SHP77 treated with DMSO at 0.1 percent for 48 hours (cell line): ENCODE results near the gene BYSL.

Source experiments
- DNase-seq: peaks from one replicate; lab custom pipeline; 2025; lab: John Stamatoyannopoulos, UW

The BYSL gene

DNA sequence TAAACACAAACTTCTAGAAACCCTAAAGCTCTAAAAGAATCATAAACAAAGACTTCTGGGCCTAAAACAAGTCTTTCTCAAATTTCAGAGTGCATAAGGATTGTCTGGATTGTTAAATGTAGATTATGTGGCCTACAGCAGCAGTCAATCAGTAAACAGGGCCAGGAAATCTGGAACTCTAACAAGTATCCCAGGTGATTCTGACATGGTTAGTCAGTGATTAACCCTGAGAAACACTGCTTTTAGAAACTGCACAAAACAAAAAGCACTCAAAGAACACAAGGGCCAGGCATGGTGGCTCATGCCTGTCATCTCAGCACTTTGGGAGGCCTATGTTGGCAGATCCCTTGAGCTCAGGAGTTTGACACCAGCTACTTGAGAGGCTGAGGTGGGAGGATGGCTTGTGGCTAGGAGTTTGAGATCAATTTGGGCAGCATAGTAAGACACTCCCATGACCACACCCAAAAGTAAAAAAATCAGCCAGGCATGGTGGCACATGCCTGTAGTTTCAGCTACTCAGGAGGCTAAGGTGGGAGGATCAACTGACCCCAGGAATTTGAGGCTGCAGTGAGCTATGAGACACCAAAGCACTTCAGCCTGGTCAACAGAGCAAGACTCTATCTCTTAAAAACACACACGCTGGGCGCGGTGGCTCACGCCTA lies 6.3 kb upstream of the BYSL start:
- DNase-seq = no peak

DNA sequence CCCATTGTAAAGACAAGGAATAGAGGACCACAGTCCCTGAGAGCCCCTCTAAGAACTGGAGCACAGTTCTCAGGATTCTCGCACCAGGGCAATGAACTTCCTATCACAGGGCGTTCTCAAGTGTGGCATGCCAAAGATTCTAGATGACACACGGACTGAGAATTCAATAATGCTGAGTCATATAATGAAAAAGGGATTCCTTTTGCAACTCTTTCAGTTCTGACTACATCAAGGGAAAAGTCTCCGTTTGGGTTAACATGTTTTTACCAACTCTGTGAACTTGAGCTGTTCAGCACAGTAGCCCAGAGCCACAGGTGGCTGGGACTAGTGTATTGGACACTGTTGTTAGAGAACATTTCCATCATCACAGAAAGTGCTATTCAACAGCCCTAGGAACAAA lies 3.8 kb upstream of the BYSL start:
- DNase-seq = no peak

DNA sequence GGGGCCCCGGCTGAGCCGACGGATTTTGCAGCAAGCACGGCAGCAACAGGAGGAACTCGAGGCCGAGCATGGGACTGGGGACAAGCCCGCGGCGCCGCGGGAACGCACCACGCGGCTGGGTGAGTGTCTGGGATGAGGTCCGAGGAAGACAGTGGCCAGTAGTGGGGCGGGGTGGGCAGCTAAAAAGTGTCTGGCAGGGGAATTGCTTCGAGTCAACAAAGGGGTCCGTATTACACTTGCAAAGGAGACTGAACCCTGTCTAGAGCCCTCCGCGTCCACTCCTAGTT lies 356 bp downstream of the BYSL start:
- no peak for DNase-seq

DNA sequence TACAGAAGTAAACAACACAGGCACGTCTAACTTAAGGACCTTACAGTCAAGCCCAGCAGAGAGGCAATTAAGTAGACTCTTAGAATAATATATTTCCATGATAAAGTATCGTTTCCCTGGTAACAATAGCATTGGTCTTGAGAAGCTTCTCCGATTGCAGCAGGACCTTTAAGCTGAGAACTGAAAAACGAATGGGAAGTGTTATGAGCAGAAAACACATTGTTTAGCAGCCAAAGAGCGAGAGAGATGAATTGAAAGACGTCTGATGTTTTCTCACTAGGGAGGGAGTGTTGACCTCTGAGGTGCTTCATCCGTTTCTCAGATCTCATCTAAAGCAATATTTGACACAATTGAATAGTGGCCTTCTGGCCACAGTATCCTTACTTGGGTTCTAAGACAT lies 855 bp downstream of the BYSL start:
- DNase-seq = no peak

DNA sequence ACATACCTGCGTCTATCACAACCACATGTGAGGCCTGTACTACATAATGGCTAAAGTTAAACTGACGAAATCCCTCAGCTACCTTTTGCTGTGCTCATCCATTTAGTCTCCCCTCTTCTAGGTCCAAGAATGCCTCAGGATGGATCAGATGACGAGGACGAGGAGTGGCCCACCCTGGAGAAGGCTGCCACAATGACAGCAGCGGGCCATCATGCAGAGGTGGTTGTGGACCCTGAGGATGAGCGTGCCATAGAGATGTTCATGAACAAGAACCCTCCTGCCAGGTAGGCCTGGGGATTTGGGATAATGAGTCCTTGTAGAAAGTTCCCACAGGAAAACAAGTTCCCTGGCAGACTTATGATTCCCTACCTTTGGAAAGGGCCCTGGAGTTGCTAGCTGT lies 6.0 kb downstream of the BYSL start:
- DNase-seq = no peak

DNA sequence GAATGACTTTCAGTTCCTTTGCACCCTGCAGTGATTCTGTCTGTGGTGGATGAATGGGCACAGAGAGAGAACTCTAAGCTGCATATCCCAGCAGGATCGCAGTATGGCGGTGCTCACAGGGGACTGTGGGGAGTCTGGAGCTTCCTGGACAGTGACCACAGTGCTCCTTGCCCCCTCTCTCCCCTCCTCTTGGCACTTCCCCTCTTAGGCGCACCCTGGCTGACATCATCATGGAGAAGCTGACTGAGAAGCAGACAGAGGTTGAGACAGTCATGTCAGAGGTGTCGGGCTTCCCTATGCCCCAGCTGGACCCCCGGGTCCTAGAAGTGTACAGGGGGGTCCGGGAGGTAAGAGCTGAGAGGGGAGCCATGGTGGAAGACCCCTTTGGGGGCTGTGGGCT lies 8.6 kb downstream of the BYSL start:
- no peak for DNase-seq

DNA sequence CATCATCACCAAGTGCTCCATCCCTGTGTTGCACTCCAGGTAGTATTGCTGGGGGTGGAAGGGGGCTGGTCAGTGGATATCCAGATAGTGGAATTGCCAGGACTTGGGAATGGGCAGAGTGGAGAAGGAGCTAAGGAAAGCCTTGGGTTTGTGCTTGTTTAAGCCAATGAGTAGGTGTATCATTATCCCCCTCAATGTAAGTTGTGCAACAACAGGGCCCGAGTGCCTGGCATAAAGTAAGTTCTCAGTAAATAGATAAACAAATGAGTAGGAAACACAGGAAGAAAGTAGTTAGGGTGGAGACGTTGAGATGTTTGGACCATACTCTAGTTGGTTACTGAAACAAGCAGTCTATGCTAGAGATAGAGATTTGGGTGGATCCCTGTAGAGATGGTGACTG lies 10.5 kb downstream of the BYSL start:
- DNase-seq = no peak

DNA sequence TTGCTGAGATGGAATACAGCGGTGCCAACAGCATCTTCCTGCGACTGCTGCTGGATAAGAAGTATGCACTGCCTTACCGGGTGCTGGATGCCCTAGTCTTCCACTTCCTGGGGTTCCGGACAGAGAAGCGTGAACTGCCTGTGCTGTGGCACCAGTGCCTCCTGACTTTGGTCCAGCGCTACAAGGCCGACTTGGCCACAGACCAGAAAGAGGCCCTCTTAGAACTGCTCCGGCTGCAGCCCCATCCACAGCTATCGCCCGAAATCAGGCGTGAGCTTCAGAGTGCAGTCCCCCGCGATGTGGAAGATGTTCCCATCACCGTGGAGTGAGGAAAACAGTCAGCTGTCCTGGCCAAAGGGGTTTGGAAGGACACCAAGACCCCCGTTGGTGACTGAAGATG lies 11.1 kb downstream of the BYSL start:
- DNase-seq = no peak

DNA sequence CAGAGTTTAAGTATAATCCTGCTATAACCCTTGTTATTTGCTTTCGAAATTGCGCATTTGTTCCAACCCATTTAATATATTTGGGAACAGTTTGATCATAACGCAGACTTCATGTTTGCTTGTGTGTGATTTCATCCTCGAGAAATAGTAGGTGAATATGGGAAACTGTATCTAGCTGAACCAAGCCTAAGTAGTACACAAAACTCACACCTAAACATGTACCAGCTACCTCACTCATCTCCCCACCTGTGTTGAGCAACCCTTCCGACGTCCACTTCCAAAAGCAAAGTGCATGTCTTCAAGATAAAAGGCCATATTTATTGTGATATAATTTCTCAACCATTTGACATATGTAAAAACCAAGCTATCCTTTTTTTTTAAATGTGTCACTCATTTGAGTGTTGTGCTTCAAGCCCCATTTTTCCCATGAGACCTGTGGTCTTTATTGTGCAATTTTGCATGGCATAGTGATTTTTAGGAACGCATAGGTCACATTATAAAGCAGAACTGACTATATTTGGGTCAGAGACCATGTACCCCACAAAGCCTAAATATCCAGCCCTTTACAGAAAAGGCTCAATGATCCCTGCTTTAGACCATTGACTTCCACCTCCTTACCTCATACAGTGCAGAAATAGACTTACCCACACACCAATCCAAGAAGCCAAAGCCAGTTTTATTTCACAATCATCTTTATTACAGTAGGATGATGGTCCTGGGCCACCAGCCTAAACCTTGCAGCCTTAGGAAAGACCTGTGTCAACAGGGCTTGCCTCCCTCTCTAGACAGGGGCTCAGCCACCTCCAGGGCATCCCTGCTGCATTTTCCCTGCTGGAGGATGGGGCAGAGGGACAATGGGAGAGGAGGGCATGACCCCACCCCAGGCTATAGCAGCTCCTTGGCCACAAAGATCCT lies 13.2 kb downstream of the BYSL start:
- DNase-seq = no peak

DNA sequence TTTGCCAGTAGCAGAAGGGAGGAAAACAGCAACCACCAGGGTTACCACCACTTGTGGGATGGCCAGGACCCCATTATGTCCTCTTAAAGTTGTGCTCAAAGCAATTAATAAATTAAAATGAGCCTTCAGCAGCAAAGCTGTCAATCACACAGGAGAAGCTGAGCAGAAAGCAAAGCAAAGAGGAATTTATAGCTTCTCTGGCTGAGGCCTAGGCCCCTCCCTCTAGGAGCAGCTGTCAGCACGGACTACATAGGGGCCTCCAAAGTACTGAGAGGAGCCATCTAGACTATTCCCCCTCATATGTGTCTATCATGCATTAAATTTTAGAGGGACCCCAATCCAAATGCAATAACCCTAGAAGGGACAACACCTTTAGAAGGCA lies 13.9 kb downstream of the BYSL start:
- no peak for DNase-seq

DNA sequence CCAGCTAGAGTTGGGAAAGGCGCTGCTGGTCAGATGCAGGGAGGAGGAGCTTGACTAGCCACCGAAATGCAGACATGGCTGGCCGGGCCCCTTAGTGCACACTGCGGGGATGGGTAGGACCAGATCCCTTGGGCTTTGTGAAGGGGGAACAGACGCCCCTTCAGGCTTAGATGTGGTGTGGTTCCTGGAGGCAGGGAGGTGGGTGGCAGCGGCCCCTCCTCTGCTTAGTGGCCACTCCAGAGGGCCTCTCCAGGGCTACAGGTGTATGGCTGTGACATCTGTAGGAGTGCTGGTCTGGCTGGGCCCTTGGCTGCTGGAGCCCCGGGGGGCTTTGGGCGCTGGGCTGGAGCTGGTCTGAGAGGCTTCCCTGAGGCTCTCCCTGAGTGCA lies 14.4 kb downstream of the BYSL start:
- DNase-seq = no peak

DNA sequence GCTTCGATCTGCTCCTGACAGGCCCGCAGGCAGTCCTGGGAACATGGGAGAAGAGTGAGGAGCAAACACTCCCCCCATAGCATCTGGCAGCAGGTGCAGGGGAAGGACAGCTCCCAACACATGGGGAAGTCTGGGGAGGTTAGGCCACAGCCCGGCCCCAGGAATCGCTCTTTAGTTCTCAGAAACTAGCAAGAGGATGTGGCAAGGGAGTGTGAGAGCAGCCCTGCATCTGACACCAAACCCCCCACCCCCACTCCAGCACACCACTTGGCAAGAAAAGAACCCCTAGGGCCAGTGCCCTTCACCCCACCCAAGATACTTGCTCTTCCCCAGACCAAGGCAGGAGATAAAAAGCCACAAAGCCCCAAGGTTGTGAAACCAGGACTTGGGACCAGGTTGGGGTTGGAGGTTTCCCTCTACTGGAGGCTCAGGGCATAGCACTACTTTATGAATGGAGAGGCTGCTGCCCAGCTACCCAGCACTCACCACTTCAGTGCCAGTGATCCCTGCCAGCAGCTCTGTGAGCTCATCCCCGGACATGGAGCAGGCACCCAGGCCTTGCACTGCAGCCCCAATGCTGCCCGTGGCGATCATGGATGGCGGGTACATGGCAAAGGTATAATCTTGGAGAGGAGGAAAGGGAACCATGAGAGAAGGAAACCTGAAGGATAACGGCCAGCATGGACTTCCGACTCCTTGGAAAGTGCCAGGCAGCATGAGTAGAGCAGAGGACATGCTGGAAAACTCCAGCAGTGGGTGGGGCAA lies 15.0 kb downstream of the BYSL start:
- DNase-seq = peak; percentile 56

DNA sequence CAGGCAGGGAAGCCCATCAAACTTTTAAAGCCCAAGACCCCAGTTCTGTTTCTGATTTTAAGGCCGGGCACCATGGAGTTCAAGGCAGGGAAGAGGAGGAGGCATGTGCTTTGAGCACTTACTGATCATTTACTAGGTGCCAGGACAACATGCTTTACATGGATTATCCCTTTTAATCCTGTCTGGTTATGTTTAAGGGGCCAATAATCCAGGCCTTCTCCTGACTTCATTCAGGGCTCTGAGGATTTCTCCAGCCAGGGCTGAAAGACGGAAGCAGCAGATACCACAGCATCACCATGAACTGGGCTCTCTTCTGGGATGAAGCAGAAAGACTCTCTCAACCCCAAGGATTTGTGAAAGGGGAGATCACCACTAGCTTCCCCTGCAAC lies 16.2 kb downstream of the BYSL start:
- DNase-seq = no peak

DNA sequence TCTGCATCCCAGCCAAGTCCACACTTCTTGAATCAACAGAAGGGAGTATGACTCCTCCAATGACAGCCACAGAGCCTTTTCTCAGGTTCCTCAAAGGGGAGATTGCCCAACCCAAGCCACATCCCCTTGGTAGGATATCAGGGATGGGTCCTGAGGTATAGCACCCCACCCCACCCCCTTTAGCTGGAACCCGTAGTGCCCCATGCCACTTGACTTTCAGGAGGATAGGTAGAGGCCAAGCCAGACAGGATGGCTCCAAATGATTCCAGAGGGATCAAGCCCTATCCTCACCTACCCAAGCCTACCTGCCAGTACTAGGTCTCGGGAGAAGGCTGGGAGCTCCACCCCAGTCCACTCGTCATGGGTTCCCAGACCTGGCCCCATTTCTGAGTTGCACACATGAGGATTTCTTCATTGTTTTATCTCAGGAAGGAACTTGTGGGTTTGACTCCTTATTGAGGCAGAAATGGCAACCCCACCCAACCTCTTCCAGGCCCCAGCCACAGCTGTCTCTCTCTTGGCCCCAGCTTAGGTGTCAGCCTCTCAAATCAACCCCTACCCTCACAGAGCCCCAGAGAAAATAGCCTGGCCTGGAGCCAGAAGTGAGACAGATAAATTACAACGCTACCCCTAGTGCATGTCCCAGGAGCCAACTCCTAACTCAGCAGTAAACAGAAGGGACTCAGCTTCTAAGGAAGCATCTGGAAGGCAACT lies 16.7 kb downstream of the BYSL start:
- no peak for DNase-seq

DNA sequence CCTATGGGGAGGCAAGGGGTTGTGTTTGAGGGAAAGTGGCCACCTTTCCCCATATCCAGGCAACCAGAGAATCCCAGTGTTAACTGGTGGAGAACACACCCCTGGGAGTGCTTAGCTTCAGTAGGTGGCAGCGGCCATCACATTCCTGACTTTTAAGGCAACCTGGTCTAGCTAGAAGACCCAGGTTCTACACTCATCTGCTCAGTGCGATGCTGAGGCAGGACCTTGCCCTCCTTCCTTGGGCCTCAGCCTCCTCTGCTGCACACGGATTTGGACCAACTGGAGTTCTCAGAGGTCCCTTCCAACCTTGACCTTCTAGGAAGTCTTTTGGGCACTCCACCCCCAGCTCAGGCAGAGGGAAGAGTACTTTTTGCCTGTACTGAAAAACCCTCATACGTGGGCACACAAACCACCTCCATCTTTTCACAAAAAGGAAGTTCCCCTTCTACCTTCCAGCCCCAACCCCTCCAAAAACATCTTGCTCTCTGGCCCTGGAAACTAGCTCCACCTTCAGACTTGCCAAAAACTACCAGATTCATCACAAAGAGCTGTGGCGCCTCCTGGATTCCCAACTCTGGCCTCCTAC lies 17.4 kb downstream of the BYSL start:
- no peak for DNase-seq

DNA sequence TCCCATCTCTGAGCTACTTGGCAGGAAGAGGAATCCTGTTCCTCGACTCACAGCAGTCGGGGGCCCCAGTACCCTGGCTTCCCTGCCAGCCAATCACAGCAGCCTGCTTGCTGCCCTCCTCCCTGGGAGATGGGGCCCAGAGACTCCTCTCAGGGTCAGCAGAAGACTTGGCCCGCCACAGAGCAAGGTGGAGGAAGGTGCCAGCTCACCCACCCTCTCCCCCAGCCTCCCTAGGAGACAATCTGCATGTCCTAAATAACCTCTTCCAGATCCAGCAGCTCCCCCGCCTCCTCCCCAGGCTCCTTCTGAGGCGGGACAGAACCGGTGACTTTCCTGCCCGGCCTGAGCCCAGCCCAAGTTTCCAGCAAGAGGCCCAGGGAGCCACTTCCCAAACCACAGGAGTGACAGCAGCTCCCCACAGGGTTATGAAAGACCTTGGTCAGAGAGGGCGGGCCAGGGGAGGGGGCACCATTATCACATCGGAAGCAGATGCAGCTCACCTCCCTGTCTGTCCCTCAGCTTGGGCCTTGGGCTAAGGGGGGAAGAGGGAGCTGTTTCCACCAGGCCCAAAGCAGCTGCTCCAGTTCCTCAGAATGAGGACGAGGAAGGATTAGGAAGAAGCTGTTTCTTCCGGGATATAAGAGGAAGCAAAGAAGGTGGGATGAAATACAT lies 18.0 kb downstream of the BYSL start:
- DNase-seq = no peak

DNA sequence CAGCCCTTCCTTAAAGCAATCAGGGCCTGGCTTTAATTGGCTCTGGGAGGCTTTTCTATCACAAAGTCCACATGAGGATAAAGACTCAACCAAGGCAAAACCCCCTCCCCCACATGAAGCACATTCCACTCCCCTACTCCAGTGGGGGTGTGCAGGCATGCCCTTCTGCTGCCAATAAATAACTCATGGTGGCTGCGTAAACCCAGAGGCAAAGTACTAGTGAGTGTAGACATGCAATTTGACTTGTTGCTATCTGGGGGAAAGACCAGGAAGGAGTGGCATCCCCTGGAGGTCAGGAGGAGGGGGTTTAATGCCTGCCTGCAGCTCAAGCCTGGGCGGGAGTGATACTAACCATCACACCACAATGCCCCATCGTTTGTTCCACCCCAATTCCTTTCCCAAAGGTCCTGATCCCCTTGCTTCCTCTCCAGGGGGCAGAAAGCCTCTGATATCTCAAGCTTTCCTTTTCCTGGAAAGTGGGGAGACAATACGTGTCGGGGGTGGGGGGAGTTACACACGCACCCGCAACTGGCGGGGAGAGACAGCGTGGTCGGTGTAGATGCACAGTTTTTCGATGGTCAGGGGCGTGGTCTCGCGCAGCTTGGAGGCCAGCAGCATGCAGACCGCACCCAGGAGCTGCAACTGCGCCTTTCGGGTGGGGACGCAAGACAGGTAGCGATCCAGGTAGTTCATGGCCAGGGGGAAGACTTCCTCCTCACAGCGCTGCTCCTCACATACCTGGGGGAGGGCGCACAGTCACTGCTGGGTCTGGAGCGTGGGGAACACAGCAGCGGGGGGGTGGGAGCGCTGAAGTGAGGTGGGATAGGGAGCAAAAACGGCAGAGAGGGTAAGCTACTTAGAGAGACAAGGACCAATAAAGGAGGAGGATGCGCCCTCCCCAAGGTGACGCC lies 18.8 kb downstream of the BYSL start:
- DNase-seq = no peak

DNA sequence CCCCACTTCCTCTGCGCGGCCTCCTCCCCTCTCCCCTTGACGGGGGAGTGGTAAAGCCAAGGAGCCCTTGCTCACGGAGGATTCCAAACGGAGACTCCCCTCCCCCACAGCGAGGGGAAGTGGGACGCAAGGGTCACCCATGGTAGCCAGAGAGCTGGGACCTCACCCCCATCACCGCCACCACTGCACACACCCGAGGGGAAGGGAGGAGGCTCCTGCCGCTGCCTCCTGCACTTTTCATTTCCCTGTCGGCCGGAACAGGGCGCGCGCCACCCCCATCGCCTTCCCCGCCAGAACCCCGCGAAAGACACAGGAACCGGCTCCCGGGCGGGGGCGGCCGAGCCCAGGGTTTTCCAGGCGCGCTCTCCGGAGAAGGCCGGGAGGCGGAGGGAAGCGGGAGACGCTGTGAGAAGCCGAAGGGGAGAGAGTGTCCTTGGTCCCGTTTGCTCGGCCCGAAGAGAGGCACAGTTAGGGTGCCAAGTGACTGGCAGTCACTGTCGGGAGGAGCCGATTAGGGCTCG lies 19.5 kb downstream of the BYSL start:
- no peak for DNase-seq

DNA sequence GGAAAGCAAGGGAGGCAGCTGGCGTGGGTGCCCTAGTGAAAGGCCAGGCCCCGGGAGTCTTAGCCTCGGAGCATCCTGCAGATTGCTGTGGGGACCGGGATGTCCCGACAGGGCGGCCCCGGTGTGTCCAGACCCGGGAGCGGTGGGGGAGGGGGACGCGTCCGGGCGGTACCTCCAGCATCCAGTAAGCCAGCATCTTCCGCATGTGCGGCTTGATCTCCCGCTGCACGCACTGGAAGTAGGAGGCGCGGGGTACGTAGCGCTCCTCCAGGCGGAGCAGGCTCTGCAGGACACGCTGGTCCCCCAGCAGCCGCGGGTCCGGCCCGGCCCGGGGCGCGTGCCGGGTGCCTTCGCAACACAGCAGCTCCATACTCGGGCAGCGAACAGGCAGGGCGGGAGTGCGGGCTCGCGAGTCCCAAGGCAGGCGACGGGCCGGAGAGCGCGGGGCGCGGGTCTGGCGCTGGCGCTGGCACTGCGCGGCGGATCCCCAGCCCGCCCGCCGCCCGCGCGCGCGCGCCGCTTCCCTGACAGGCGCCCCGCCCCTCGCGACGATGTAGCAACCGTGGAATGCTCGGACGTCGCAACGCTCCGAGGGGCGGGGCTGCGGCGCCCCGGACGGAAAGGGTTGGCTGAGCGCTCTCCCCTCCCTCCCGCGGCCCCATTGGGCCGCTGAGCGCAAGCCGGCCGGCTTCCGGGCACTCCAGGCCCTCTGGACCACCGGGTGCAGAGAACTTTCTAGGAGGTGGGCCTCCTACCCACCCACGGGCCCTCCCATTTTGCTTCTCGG lies 20.2 kb downstream of the BYSL start, which contains the start of gene CCND3:
CCND3 (minus strand) TSS at position 529 of the 787 bp plus-strand sequence; CDS start at position 370, 159 bp downstream.
- DNase-seq = peak; percentile 77
